Measurements from ENCODE around the gene CHRNA4.
A peak's percentile ranks its signal among the peaks of the same experiment; 100 is the strongest.

The CHRNA4 gene

DNA sequence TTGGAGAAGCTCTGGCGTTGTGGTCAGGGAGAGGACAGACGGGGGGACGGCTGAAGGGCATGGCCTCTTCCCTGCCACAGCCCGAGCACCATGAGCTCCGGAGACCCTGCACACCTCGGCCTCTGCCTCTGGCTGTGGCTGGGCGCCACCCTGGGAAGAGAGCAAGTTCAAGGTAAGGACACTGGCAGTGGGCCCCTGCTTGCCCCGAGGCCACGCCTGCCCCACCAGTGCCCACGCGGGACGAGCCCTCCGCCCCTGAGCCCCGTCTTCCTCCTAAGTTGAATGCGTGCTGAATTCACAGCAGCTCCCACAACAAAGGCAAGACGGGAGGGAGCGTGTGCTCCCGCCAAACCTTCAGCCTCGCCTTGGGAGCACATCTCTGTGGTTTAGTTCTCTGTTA lies 66.1 kb downstream of the CHRNA4 start:
- no peak for TF ChIP-seq Cebpa-rat (IDR thresholded peaks at IDR 0.05)
- H3K4me1 ChIP-seq, result peaks cover 65% of the 10 kb centered on the region
- H3K4me2 ChIP-seq, result peak overlapping the region; percentile 53; the same call in 1 of the 2 replicates
- H4K20me1 ChIP-seq, result peaks cover 37% of the 10 kb centered on the region
- H3K36me3 ChIP-seq, result peaks cover 7% of the 10 kb centered on the region; the same call in 1 of the 2 replicates
- H3K9ac ChIP-seq, result no peak overlapping the region
- no peak overlapping the region for H3K27ac ChIP-seq
- no peaks in the 10 kb centered on the region for H3K9me3 ChIP-seq
- H3K4me3 ChIP-seq, result no peak overlapping the region
- peaks cover 34% of the 10 kb centered on the region for H3K27me3 ChIP-seq

DNA sequence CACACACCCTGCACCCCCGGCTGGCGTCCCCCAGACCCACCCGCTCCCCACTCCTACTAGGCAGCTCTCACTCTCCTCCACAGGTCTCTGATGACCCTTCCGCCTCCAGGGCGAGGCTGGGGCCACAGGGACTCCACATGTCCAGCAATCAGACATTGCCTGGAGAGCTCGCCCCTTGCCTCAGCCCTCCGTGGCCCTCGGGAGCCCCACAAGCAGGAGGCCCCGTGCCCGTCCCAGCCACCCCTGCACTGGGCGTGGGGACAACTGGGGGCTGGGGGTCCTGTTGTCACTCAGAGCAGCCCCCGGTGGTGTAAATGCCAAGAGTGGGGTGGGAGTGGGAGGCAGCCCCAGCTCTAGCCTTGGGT lies 66.6 kb downstream of the CHRNA4 start:
- Histone ChIP-seq H3K27me3 (peaks cover 34% of the 10 kb centered on the region), H3K27ac (no peak overlapping the region), H3K4me2 (no peak overlapping the region), H3K4me1 (peaks cover 70% of the 10 kb centered on the region), H3K9me3 (no peaks in the 10 kb centered on the region), H4K20me1 (peaks cover 42% of the 10 kb centered on the region), H3K9ac (no peak overlapping the region), H3K4me3 (no peak overlapping the region), H3K36me3 (peaks cover 12% of the 10 kb centered on the region)
- no peak for TF ChIP-seq Cebpa-rat (IDR thresholded peaks at IDR 0.05)

DNA sequence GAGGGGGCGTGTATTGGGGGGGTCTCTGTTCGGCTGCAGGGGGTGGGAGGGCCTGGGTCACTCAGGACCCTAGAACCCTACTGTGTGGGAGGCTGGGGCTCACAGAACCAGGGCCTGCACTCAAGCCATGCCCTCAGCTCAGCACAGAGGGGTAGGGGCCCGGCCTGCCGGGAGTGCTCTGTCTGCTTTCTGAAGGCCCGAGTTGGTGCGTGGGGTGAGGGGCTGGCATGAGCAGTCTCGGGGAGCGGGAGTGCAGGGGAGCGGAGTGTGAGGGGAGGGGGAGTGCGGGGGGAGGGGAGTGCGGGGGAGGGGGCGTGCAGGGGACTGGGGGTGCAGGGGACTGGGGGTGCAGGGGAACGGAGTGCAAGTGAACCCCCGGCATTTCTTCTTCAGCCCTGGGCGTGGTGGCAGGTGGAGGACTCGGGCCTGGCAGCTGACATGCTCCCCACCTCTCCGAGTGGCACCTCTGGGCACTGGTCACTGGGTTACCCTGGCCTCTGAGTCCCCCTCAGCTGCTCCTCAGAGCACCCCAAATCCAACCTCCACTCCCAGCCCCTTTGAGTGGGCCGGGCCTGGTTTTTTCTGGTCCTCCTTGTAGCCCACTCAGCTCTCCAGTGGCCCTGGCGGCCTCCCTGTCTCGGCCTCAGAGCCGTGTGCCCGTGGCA lies 67.1 kb downstream of the CHRNA4 start:
- no peak overlapping the region for H3K27ac ChIP-seq
- H3K4me3 ChIP-seq, result no peak overlapping the region
- peaks cover 75% of the 10 kb centered on the region for H3K4me1 ChIP-seq
- H3K9me3 ChIP-seq, result no peaks in the 10 kb centered on the region
- H4K20me1 ChIP-seq, result peaks cover 47% of the 10 kb centered on the region
- peaks cover 17% of the 10 kb centered on the region for H3K36me3 ChIP-seq
- no peak overlapping the region for H3K9ac ChIP-seq
- peaks cover 34% of the 10 kb centered on the region for H3K27me3 ChIP-seq
- no peak for TF ChIP-seq Cebpa-rat (IDR thresholded peaks at IDR 0.05)
- no peak overlapping the region for H3K4me2 ChIP-seq

DNA sequence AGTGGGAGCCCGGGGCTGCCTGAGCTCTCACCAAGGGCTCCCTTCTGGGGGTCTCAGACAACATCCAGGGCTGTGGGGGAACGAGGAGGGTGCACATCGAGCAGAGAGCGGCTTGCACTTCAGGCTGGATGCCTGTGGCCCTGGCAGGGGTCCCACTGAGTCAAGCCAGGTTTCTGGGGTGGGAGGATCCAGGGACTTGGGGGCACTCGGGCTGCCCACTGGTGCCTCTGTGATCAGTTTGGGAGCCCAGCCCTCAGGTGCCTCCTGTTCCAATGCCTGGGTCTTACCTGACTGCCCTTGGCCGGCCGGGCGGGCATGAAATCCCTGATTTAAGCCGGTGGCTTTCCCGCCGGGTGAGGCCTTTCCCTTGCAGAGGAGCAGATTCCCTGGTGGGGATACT lies 67.7 kb downstream of the CHRNA4 start:
- no peak for TF ChIP-seq Cebpa-rat (IDR thresholded peaks at IDR 0.05)
- H3K27ac ChIP-seq, result peak overlapping the region; percentile 18; the same call in 1 of the 2 replicates
- peaks cover 34% of the 10 kb centered on the region for H3K27me3 ChIP-seq
- peaks cover 81% of the 10 kb centered on the region for H3K4me1 ChIP-seq
- H3K9me3 ChIP-seq, result no peaks in the 10 kb centered on the region
- peaks cover 53% of the 10 kb centered on the region for H4K20me1 ChIP-seq
- peaks cover 23% of the 10 kb centered on the region for H3K36me3 ChIP-seq
- no peak overlapping the region for H3K9ac ChIP-seq
- no peak overlapping the region for H3K4me3 ChIP-seq
- peak overlapping the region; percentile 28 for H3K4me2 ChIP-seq

All from BLaER1 (cell line).